Adrenal gland (tissue), 5 donors: ENCODE results near the gene GPX8.

Experiments
- CTCF ChIP-seq, 6 experiments: fragments of 450-650 bp in 4 of 6; fragments of 200-600 bp in 2 of 6; sonication (generic) in 1 of 6; IDR thresholded peaks; 1 replicate in 5 of 6; 2 replicates in 1 of 6; pipeline versions ENCODE4 v1.5.1 to v1.8.0; 2016 to 2021; ENCODE audit warnings: antibody characterized with exemption in 6 of 6, mild to moderate bottlenecking in 2 of 6, moderate library complexity in 1 of 6
- POLR2A ChIP-seq, 2 donors: fragments of 450-650 bp; IDR thresholded peaks; one replicate each; pipeline ENCODE4 v1.6.1; 2017; ENCODE audit warnings: antibody characterized with exemption in 2 of 2, mild to moderate bottlenecking in 2 of 2, moderate library complexity in 1 of 2
- donor health status: DM: no; HTN: no; CAD: no.

- TF ChIP-seq CTCF (IDR thresholded peaks at IDR 0.05) (no peak), POLR2A (IDR thresholded peaks at IDR 0.05) (no peak)
These were observed 11.5 kb downstream of the GPX8 start for GRCh38 chr5:55171471-55171870.
